GM12878 (cell line): ENCODE data around the gene IPO8.

Source experiments
- CTCF ChIP-seq, 3 experiments: IDR thresholded peaks in 2 of 3; conservative IDR thresholded peaks in 1 of 3; 2 replicates each; pipeline ENCODE4 v1.5.1; 2011; ENCODE audit warnings: low read depth in 3 of 3, low read length in 3 of 3, mild to moderate bottlenecking in 3 of 3, control low read depth in 2 of 3, moderate library complexity in 2 of 3, inconsistent platforms in 1 of 3, mixed read lengths in 1 of 3; ENCODE audit not compliant: control insufficient read depth in 2 of 3, insufficient read depth in 1 of 3; ENCODE audit errors: extremely low read depth in 1 of 3
- EZH2 ChIP-seq: IDR thresholded peaks from 2 replicates; pipeline ENCODE4 v1.6.1; 2012; ENCODE audit warnings: low read depth, mild to moderate bottlenecking, control low read depth, inconsistent platforms, low read length, borderline replicate concordance; ENCODE audit not compliant: control insufficient read depth
- HSF1 ChIP-seq: fragments of 150-350 bp; IDR thresholded peaks from 2 replicates; pipeline ENCODE4 v1.6.1; 2014; ENCODE audit warnings: mild to moderate bottlenecking, low read depth, low read length
- MXI1 ChIP-seq: fragments of 150-350 bp; IDR thresholded peaks from 2 replicates; pipeline ENCODE4 v1.6.1; 2011; ENCODE audit warnings: low read depth, mild to moderate bottlenecking, inconsistent platforms, low read length, improper control_type of control experiment
- POLR2AphosphoS5 ChIP-seq: IDR thresholded peaks from 2 replicates; pipeline ENCODE4 v1.6.1; 2011; ENCODE audit warnings: mild to moderate bottlenecking, low read length, inconsistent platforms
- RAD21 ChIP-seq: IDR thresholded peaks from 2 replicates; pipeline ENCODE4 v1.6.1; 2011; ENCODE audit warnings: mild to moderate bottlenecking, low read depth, low read length, moderate library complexity; ENCODE audit not compliant: insufficient read depth
- SMC3 ChIP-seq: IDR thresholded peaks from 2 replicates; pipeline ENCODE4 v1.6.1; 2011; ENCODE audit warnings: low read length, improper control_type of control experiment, borderline replicate concordance
- USF2 ChIP-seq: IDR thresholded peaks from 2 replicates; pipeline ENCODE4 v1.6.1; 2011; ENCODE audit warnings: low read depth, low read length, improper control_type of control experiment, borderline replicate concordance
- WRNIP1 ChIP-seq: IDR thresholded peaks from 2 replicates; pipeline ENCODE4 v1.6.1; 2011; ENCODE audit warnings: low read depth, low read length, improper control_type of control experiment, borderline replicate concordance
- ZBTB33 ChIP-seq: fragments of 450-650 bp; IDR thresholded peaks from 2 replicates; pipeline ENCODE4 v1.6.1; 2017; ENCODE audit warnings: mild to moderate bottlenecking

GRCh38 chr12:30740274-30740673, 44.6 kb upstream of the IPO8 start:
- TF ChIP-seq SMC3 (no peak), CTCF (IDR thresholded peaks at IDR 0.05 in 2 of 3, conservative IDR thresholded peaks at IDR 0.05 in 1 of 3; ENCODE audit: control insufficient read depth in 2 of 3, extremely low read depth in 1 of 3, insufficient read depth in 1 of 3, low read depth in 3 of 3, low read length in 3 of 3) (no peak), RAD21 (no peak), WRNIP1 (no peak), MXI1 (no peak), POLR2AphosphoS5 (no peak), EZH2 (no peak), USF2 (no peak), HSF1 (no peak), ZBTB33 (no peak)
